ENCODE data around the gene NSMCE1. TPM values are rescaled to one million over a fixed set of nuclear protein-coding genes. Genes with fewer than 3 reads are reported as not detected.

The NSMCE1 gene
- total RNA-seq, 2 donors from 2014 or later, result 37.6 to 58.2 TPM

DNA sequence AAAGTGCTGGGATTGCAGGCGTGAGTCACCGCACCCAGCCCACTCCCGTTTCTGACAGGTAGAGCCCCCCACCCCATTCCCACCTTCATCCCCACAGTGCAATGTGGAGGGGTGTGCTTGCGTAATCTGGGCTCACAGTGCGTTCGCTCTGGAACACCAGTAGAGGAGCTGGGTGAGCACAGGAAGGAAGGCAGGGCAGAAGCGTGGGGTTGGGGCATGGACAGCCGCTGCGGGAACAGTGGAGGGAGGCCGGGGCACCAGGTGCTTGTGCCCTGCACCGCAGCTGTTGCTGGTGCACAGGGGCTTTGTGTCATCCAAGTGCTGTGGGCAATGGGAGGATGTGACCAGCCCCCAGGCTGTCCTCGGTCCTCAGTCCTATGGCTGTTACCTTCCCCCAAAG is 40.5 kb downstream of the NSMCE1 start:
- H3K36me3 ChIP-seq, result no peaks in the 10 kb centered on the region
- no peak for DNase-seq
- peaks cover 37% of the 10 kb centered on the region for H3K4me1 ChIP-seq

GRCh38 chr16:27226976-27227705 is 41.4 kb downstream of the NSMCE1 start:
- H3K27me3 ChIP-seq, result no peaks in the 10 kb centered on the region
- TF ChIP-seq, protein P1, sequence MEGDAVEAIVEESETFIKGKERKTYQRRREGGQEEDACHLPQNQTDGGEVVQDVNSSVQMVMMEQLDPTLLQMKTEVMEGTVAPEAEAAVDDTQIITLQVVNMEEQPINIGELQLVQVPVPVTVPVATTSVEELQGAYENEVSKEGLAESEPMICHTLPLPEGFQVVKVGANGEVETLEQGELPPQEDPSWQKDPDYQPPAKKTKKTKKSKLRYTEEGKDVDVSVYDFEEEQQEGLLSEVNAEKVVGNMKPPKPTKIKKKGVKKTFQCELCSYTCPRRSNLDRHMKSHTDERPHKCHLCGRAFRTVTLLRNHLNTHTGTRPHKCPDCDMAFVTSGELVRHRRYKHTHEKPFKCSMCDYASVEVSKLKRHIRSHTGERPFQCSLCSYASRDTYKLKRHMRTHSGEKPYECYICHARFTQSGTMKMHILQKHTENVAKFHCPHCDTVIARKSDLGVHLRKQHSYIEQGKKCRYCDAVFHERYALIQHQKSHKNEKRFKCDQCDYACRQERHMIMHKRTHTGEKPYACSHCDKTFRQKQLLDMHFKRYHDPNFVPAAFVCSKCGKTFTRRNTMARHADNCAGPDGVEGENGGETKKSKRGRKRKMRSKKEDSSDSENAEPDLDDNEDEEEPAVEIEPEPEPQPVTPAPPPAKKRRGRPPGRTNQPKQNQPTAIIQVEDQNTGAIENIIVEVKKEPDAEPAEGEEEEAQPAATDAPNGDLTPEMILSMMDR (IDR thresholded peaks at IDR 0.05), result no peak
- H3K9me3 ChIP-seq, result no peaks in the 10 kb centered on the region
- intact Hi-C loops (cut with DNase I), result loop anchor here (5.0 kb wide), 1 partner anchor 50 kb away; no protein-coding TSS in a partner anchor
- H3K4me1 ChIP-seq, result peaks cover 28% of the 10 kb centered on the region
- peak overlapping the region; percentile 75 for H3K27ac ChIP-seq
- H3K4me3 ChIP-seq, result no peak overlapping the region
- H3K36me3 ChIP-seq, result no peaks in the 10 kb centered on the region
- DNase-seq, result no peak
- H3K9ac ChIP-seq (ENCODE audit: low read depth in 2 of 2, low read length in 2 of 2), result peak overlapping the region in 1 of 2 donors; percentile 69

More for the DNA sequence above, 40.5 kb downstream of the NSMCE1 start:
- Histone ChIP-seq H3K4me3 (no peak overlapping the region), H3K27me3 (no peaks in the 10 kb centered on the region), H3K27ac (no peak overlapping the region), H3K9ac (ENCODE audit: low read depth in 2 of 2, low read length in 2 of 2) (no peak overlapping the region), H3K9me3 (no peaks in the 10 kb centered on the region)
- TF ChIP-seq, protein P1 (IDR thresholded peaks at IDR 0.05), result no peak
- intact Hi-C loops (cut with DNase I), result loop anchor here (5.0 kb wide), 1 partner anchor 51 kb away; no protein-coding TSS in a partner anchor

- Histone ChIP-seq H3K9me3 (no peaks in the 10 kb centered on the region), H3K27me3 (no peaks in the 10 kb centered on the region), H3K4me3 (peak overlapping the region; percentile 14), H3K27ac (peak overlapping the region; percentile 75), H3K36me3 (no peaks in the 10 kb centered on the region), H3K4me1 (peaks cover 21% of the 10 kb centered on the region), H3K9ac (ENCODE audit: low read depth in 2 of 2, low read length in 2 of 2) (peak overlapping the region; percentile 13 to 69)
- TF ChIP-seq, protein P1 (IDR thresholded peaks at IDR 0.05), result no peak
- intact Hi-C loops (cut with DNase I), result loop anchor here (5.0 kb wide), 1 partner anchor 49 kb away; no protein-coding TSS in a partner anchor
- DNase-seq, result peak; percentile 63
These were observed 42.1 kb downstream of the NSMCE1 start for GRCh38 chr16:27226476-27226875.

DNA sequence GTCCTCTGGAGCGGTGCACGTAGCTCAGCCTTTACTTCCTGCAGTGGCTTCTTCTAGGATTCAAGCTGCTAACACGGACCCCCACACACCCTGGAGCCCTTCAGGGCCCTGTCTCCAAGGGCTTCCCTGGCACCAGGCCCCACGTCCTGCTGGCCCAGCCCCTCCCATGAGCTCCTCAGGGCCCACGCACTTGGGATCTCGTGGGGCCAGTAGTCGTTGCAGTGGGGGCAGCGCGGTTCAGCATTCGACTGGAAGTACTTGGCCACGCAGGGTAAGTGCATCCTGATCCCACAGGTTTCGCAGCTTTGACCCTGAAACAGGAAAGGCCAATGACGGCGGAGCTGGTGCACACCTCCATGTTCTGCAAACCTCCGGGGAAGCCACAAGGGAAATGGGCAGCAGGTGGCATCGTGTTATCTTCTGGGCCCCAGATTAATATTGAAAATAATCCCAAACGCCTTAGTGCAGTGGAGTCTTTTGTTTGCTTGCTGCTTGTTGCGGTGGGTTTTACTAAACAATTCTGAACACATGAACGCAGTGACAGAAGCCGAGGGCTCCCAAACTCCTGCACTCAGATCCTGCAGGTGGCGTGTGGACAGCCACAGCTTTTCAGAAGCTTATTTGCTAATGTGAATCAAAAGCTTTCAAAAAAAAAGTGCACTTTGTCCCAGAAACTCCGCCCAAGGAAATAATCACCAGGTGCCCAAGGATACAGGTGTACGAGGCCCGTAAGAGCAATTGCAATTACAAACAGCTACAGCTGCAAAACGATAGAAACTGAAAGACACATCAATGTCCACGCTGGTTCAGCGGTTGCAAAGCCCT is 42.8 kb downstream of the NSMCE1 start:
- peak overlapping the region; percentile 37 to 69 for H3K9ac ChIP-seq (ENCODE audit: low read depth in 2 of 2, low read length in 2 of 2)
- H3K9me3 ChIP-seq, result no peaks in the 10 kb centered on the region
- H3K4me1 ChIP-seq, result peaks cover 15% of the 10 kb centered on the region
- H3K27me3 ChIP-seq, result no peaks in the 10 kb centered on the region
- no peaks in the 10 kb centered on the region for H3K36me3 ChIP-seq
- DNase-seq, result peak; percentile 76
- H3K4me3 ChIP-seq, result peak overlapping the region; percentile 14
- TF ChIP-seq, protein P1 (IDR thresholded peaks at IDR 0.05), result no peak
- H3K27ac ChIP-seq, result peak overlapping the region; percentile 75
- intact Hi-C loops (cut with DNase I), result loop anchor here (5.0 kb wide), 1 partner anchor 48 kb away; no protein-coding TSS in a partner anchor

DNA sequence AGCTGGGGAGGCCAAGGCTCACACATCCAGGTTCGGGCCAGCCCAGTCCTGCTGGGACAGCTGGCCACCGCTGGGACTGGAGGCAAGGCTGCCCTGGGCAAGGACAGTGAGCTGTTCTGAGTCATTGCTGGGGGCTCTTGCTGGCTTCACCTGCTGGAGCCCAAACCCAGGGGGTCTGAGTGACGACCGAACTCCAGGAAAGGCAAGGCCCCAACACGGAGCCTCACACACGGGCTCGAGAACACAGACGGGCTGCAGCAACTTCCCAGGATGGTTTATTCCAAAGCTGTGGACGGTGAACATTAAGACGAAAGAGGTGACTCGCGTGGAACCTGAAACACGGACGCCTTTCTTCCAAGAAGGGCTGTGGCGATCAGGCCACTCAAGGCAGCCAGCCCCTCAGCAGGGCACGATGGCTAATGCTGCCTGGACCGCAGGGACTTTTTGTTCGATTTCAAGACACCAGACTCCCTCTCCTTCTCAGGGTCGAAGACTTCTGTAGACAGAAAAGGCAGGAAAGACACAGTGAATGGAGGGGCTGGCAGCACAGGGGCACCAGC is 43.8 kb downstream of the NSMCE1 start:
- Histone ChIP-seq H3K9me3 (no peaks in the 10 kb centered on the region), H3K27me3 (no peaks in the 10 kb centered on the region), H3K36me3 (no peaks in the 10 kb centered on the region), H3K4me1 (peaks cover 8% of the 10 kb centered on the region), H3K27ac (no peak overlapping the region), H3K4me3 (no peak overlapping the region), H3K9ac (ENCODE audit: low read depth in 2 of 2, low read length in 2 of 2) (peak overlapping the region in 1 of 2 donors; percentile 69)
- TF ChIP-seq, protein P1 (IDR thresholded peaks at IDR 0.05), result no peak
- intact Hi-C loops (cut with DNase I), result loop anchor here (5.0 kb wide), 1 partner anchor 48 kb away; no protein-coding TSS in a partner anchor
- no peak for DNase-seq
